MCF 10A (cell line): ENCODE measurements around the gene RND2. TPM values are rescaled to one million over a fixed set of nuclear protein-coding genes. Genes with fewer than 3 reads are reported as not detected.

Source experiments
- BruUV-seq: library from RNA; stranded (reverse); fragments of 400-500 nt; replicated peaks from 2 replicates; lab custom pipeline; 2021; lab: Mats Ljungman, UMichigan
- CTCF ChIA-PET: fragments of 300-600 bp; sonication (Branson Sonifier 250); formaldehyde crosslinking; extraction: SDS; loops from one replicate; lab custom pipeline; 2021; ENCODE audit warnings: antibody characterized with exemption, inconsistent platforms; lab: Yijun Ruan, JAX
- POLR2A ChIA-PET: fragments of 300-600, 350-650 bp; sonication (Branson Sonifier 250); formaldehyde crosslinking; extraction: SDS; loops from one replicate; lab custom pipeline; 2020; ENCODE audit warnings: antibody characterized with exemption, inconsistent platforms; lab: Yijun Ruan, JAX
- DNase-seq: peaks from one replicate; pipeline ENCODE4 v3.0.0-alpha.2; 2018; ENCODE audit not compliant: unreplicated experiment
- H3K27ac Mint-ChIP-seq: one replicate; pipeline ENCODE4 v1.8.0; 2022; ENCODE audit warnings: mild to moderate bottlenecking, low read depth, mixed read lengths; ENCODE audit not compliant: unreplicated experiment
- H3K27me3 Mint-ChIP-seq: one replicate; pipeline ENCODE4 v1.8.0; 2022; ENCODE audit warnings: mixed read lengths; ENCODE audit not compliant: insufficient read depth, unreplicated experiment
- H3K36me3 Mint-ChIP-seq: one replicate; pipeline ENCODE4 v1.8.0; 2022; ENCODE audit warnings: mild to moderate bottlenecking, moderate library complexity, mixed read lengths; ENCODE audit not compliant: insufficient read depth, unreplicated experiment
- H3K4me1 Mint-ChIP-seq: one replicate; pipeline ENCODE4 v1.8.0; 2022; ENCODE audit warnings: mixed read lengths; ENCODE audit not compliant: insufficient read depth, unreplicated experiment
- H3K4me3 Mint-ChIP-seq: one replicate; pipeline ENCODE4 v1.8.0; 2022; ENCODE audit warnings: mild to moderate bottlenecking, moderate library complexity, mixed read lengths; ENCODE audit not compliant: unreplicated experiment
- H3K9me3 Mint-ChIP-seq: one replicate; pipeline ENCODE4 v1.8.0; 2022; ENCODE audit warnings: mixed read lengths; ENCODE audit not compliant: unreplicated experiment
- CTCF ChIP-seq: fragments of 200-600 bp; IDR thresholded peaks from one replicate; pipeline ENCODE4 v1.8.0; 2022; ENCODE audit warnings: antibody characterized with exemption, mild to moderate bottlenecking; ENCODE audit not compliant: unreplicated experiment
- intact Hi-C: fragments of 100-400 bp; cut with micrococcal nuclease; formaldehyde crosslinking; loops from 2 replicates; pipeline ENCODE4 v1.14.1; 2022
- total RNA-seq: library from RNA; stranded (reverse); gene quantifications from 2 replicates; pipeline ENCODE4 v1.2.3, GENCODE V29; 2022

RND2 gene
- total RNA-seq, 1 experiment from 2014 or later: 0.16 TPM

DNA sequence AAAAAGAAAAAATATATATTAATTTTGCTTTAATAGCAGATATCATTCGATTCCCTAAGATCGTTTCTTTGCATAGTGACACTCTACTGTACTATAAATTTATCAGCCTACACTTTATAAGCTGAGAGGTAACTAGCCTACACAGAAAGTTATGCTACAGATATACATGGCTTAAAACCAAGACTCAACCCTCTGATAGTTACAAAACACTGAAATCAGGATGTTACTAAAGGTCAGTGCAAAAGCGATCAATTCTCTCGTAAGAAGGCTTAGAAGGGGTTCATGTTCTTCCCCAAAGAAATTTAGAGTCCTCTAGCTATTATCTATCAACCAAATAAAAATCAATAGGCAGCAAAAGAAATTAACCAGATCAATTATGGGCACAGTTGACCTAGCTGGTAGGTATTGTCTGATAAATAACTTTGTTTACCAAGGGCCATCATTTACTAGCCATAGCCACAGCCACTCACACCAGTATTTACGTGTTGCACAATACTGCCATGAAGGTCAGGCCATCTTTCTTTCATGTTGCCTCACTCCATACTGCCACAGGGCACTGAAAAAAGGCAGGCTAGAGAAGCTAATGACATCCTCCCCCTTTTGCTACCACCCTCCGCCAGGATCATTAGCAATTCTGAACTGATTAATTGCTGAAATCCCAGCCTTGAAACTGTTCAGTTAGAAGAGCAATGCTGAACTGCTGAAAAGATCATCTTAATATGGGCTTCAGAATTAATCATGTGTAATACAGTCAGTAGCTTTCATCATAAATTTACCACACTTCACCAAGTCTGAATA lies 43.7 kb downstream of the RND2 start:
- ChIA-PET POLR2A (interaction anchor here (1.0 kb wide), 1 partner anchor 13 kb away, joined by 3 read pairs; no protein-coding TSS in a partner anchor), CTCF (no interaction called here)
- H3K36me3 Mint-ChIP-seq: peaks cover 26% of the 10 kb centered on the region
- no peaks in the 10 kb centered on the region for H3K9me3 Mint-ChIP-seq
- no peak overlapping the region for H3K4me3 Mint-ChIP-seq
- TF ChIP-seq CTCF: no peak
- H3K27ac Mint-ChIP-seq: no peak overlapping the region
- intact Hi-C loops: no loop called here
- BruUV-seq: no TSS peak
- H3K27me3 Mint-ChIP-seq: no peaks in the 10 kb centered on the region
- DNase-seq: peak; percentile 2
- H3K4me1 Mint-ChIP-seq: no peaks in the 10 kb centered on the region

DNA sequence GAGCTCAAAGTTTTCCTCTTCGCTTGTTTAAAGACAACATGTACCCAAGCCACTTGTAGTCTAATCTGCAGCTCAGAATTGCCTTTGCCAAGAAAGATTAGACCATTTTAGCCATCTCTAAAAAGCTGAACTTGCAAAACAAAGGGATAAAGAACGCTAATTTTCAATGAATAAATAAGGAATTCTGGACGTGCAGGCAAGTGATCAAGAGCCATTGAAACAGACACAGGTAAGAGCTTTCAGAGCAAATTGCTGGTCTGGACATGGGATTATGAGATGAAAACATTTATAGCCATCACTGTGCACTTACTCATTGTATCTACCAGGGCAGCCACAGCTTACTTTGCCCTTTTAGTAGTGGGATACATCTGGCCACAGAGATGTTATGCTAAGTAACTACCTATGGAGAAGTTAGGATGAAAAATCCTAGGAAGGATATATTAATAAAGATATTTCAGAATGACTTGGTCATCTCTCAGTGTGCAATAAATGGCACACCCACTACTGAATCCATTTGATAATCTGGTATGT lies 44.4 kb downstream of the RND2 start:
- Mint-ChIP-seq H3K27ac (no peak overlapping the region), H3K4me1 (no peaks in the 10 kb centered on the region), H3K36me3 (peaks cover 26% of the 10 kb centered on the region), H3K27me3 (no peaks in the 10 kb centered on the region), H3K9me3 (no peaks in the 10 kb centered on the region), H3K4me3 (no peak overlapping the region)
- intact Hi-C loops: no loop called here
- BruUV-seq: no TSS peak
- TF ChIP-seq CTCF: no peak
- no peak for DNase-seq
- ChIA-PET POLR2A (interaction anchor here (1.0 kb wide), 1 partner anchor 12 kb away, joined by 3 read pairs; no protein-coding TSS in a partner anchor), CTCF (no interaction called here)

DNA sequence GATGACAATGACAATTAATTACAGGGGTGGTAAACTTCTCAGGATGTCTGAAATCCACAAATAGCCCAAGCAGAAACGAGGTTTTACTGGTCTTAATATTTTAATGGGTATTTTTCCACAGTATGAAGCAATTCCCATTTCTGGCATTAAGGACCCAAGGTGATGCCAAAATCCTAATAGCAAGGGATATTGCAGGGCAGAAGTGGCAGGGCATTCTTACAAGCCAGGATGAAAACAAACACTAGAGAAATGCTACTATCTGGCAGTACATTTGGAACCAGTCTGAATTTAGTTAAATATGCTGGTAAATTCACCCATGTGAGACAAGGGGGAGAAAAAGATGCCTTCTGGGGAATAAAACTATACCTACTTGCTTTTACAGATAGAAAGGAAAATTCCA lies 45.2 kb downstream of the RND2 start:
- ChIA-PET CTCF (interaction anchor here (0.6 kb wide), 2 partner anchors 41 to 1103 kb away, joined by 3 to 4 read pairs; no protein-coding TSS in a partner anchor), POLR2A (no interaction called here)
- Mint-ChIP-seq H3K9me3 (no peaks in the 10 kb centered on the region), H3K36me3 (peaks cover 24% of the 10 kb centered on the region), H3K27me3 (no peaks in the 10 kb centered on the region), H3K4me1 (no peaks in the 10 kb centered on the region), H3K27ac (no peak overlapping the region), H3K4me3 (no peak overlapping the region)
- no TSS peak for BruUV-seq
- TF ChIP-seq CTCF: no peak
- intact Hi-C loops: no loop called here
- DNase-seq: no peak

DNA sequence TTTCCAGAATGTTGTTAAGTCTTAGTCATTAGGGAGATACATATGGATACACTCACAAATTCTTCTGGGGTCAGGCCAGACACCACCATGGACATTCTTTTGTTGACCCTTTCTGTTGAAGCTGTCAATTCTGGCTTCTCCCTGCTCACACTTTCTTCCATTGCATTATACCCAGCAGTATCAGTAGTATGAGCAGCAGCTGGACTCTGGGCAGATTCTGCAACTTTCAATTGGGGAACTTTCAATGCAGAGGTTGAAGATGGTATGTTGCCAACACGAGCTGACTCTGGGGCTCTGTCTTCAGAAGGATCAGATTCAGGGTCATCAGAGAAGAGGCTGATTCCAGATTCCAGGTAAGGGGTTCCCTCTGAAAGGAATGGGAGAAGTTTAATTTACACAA lies 45.8 kb downstream of the RND2 start:
- Mint-ChIP-seq H3K27me3 (no peaks in the 10 kb centered on the region), H3K9me3 (no peaks in the 10 kb centered on the region), H3K36me3 (peaks cover 18% of the 10 kb centered on the region), H3K4me1 (no peaks in the 10 kb centered on the region), H3K4me3 (no peak overlapping the region), H3K27ac (no peak overlapping the region)
- CTCF ChIA-PET: interaction anchor here (0.5 to 0.6 kb wide), 2 partner anchors 166 to 1103 kb away, joined by 3 to 4 read pairs; no protein-coding TSS in a partner anchor
- no peak for DNase-seq
- POLR2A ChIA-PET: interaction anchor here (0.5 kb wide), 1 partner anchor 368 kb away, joined by 3 read pairs; no protein-coding TSS in a partner anchor
- intact Hi-C loops: no loop called here
- no TSS peak for BruUV-seq
- TF ChIP-seq CTCF: no peak
